ENCODE data around the gene MLLT1. TPM values are rescaled to one million over a fixed set of nuclear protein-coding genes. Genes with fewer than 3 reads are reported as not detected.

MLLT1 gene
- total and polyA plus RNA-seq, 7 donors, result 9.9 to 25.5 (median 16.3) TPM

GRCh38 chr19:6216236-6216995 lies 63.4 kb downstream of the MLLT1 start:
- intact Hi-C loops (cut with DNase I), result loop anchor here (5.0 kb wide), 1 partner anchor 56 kb away; no protein-coding TSS in a partner anchor
- Histone ChIP-seq H3K27me3 (no peaks in the 10 kb centered on the region), H3K27ac (peak overlapping the region; percentile 27 to 65 (median 55)), H3K4me1 (peaks cover 0 to 50% (median 40%) of the 10 kb centered on the region in 4 donors), H3K4me3 (peak overlapping the region in 1 of 4 donors; percentile 4), H3K9me3 (no peaks in the 10 kb centered on the region), H3K36me3 (peaks cover 0 to 54% (median 14%) of the 10 kb centered on the region in 4 donors)
- TF ChIP-seq POLR2A (IDR thresholded peaks at IDR 0.05) (no peak), CTCF (IDR thresholded peaks at IDR 0.05) (no peak)
- DNase-seq, result peak; percentile 60
- 87 to 92% methylated on average over 36 of the region's 36 CpGs for WGBS, 2 donors

GRCh38 chr19:6215701-6216235 lies 64.0 kb downstream of the MLLT1 start:
- DNase-seq, result peak; percentile 65
- Histone ChIP-seq H3K27me3 (no peaks in the 10 kb centered on the region), H3K4me1 (peaks cover 0 to 47% (median 40%) of the 10 kb centered on the region in 4 donors), H3K4me3 (no peak overlapping the region), H3K27ac (peak overlapping the region in 2 of 4 donors; percentile 64 to 65), H3K9me3 (no peaks in the 10 kb centered on the region), H3K36me3 (peaks cover 0 to 52% (median 14%) of the 10 kb centered on the region in 4 donors)
- no peak for TF ChIP-seq POLR2AphosphoS5 (IDR thresholded peaks at IDR 0.05)
- no peak for TF ChIP-seq POLR2A (IDR thresholded peaks at IDR 0.05)
- TF ChIP-seq CTCF (IDR thresholded peaks at IDR 0.05), result no peak
- no peak for TF ChIP-seq EP300 (IDR thresholded peaks at IDR 0.05)
- WGBS, 2 donors, result 91 to 92% methylated on average over 15 of the region's 15 CpGs
- intact Hi-C loops (cut with DNase I), result loop anchor here (5.0 kb wide), 1 partner anchor 57 kb away; no protein-coding TSS in a partner anchor

- TF ChIP-seq POLR2A (IDR thresholded peaks at IDR 0.05) (no peak), EP300 (IDR thresholded peaks at IDR 0.05) (no peak), POLR2AphosphoS5 (IDR thresholded peaks at IDR 0.05) (no peak)
- Histone ChIP-seq H3K9me3 (no peaks in the 10 kb centered on the region), H3K4me1 (peaks cover 0 to 40% (median 37%) of the 10 kb centered on the region in 4 donors), H3K27me3 (no peaks in the 10 kb centered on the region), H3K27ac (no peak overlapping the region), H3K4me3 (no peak overlapping the region), H3K36me3 (peaks cover 0 to 46% (median 14%) of the 10 kb centered on the region in 4 donors)
- intact Hi-C loops (cut with DNase I), result loop anchor here (5.0 kb wide), 1 partner anchor 57 kb away; no protein-coding TSS in a partner anchor
- peak; percentile 64 for DNase-seq
- WGBS, 2 donors, result 91 to 93% methylated on average over 41 of the region's 41 CpGs
These were observed 64.8 kb downstream of the MLLT1 start for GRCh38 chr19:6214881-6215541.

GRCh38 chr19:6213696-6214641 lies 65.8 kb downstream of the MLLT1 start:
- peak; percentile 61 for DNase-seq
- no peak overlapping the region for H3K4me3 ChIP-seq
- peaks cover 0 to 40% (median 14%) of the 10 kb centered on the region in 4 donors for H3K36me3 ChIP-seq
- H3K27me3 ChIP-seq, result no peaks in the 10 kb centered on the region
- H3K27ac ChIP-seq, result no peak overlapping the region
- TF ChIP-seq EP300 (IDR thresholded peaks at IDR 0.05), result no peak
- TF ChIP-seq POLR2AphosphoS5 (IDR thresholded peaks at IDR 0.05), result no peak
- no peak for TF ChIP-seq POLR2A (IDR thresholded peaks at IDR 0.05)
- no peak for TF ChIP-seq CTCF (IDR thresholded peaks at IDR 0.05)
- H3K9me3 ChIP-seq, result no peaks in the 10 kb centered on the region
- peaks cover 0 to 30% (median 27%) of the 10 kb centered on the region in 4 donors for H3K4me1 ChIP-seq
- intact Hi-C loops (cut with DNase I), result no loop called here
- 91 to 92% methylated on average over 32 of the region's 32 CpGs for WGBS, 2 donors
